Hematopoietic multipotent progenitor cell treated with erythropoietin and hydrocortisone succinate and interleukin-3 and kit ligand, for 4 days (in vitro differentiated cells): ENCODE results near the gene LRRN3.

Experiments
- DNase-seq: peaks from one replicate; pipeline ENCODE4 v3.0.0-alpha.2; 2015

The LRRN3 gene

GRCh38 chr7:111080495-111081105, 10.3 kb upstream of the LRRN3 start:
- DNase-seq = no peak

- DNase-seq = no peak
Observed at GRCh38 chr7:111081546-111082267, 9.2 kb upstream of the LRRN3 start.

GRCh38 chr7:111082351-111082750, 8.6 kb upstream of the LRRN3 start:
- peak; percentile 32 for DNase-seq

- peak; percentile 89 for DNase-seq
Observed at GRCh38 chr7:111083413-111083812, 7.5 kb upstream of the LRRN3 start.

- no peak for DNase-seq
Observed at GRCh38 chr7:111085356-111085755, 5.6 kb upstream of the LRRN3 start.

GRCh38 chr7:111086532-111086931, 4.4 kb upstream of the LRRN3 start:
- no peak for DNase-seq

GRCh38 chr7:111088328-111088727, 2.6 kb upstream of the LRRN3 start:
- DNase-seq = no peak

- peak; percentile 79 for DNase-seq
Observed at GRCh38 chr7:111089822-111090426, 1.0 kb upstream of the LRRN3 start.

GRCh38 chr7:111091593-111092358, 849 bp downstream of the LRRN3 start:
- DNase-seq = peak; percentile 35

- DNase-seq = no peak
Observed at GRCh38 chr7:111092406-111093236, 1.7 kb downstream of the LRRN3 start.

- no peak for DNase-seq
Observed at GRCh38 chr7:111093496-111093895, 2.6 kb downstream of the LRRN3 start.

GRCh38 chr7:111094419-111094818, 3.5 kb downstream of the LRRN3 start:
- no peak for DNase-seq

- no peak for DNase-seq
Observed at GRCh38 chr7:111096997-111097396, 6.1 kb downstream of the LRRN3 start.

- peak; percentile 76 for DNase-seq
Observed at GRCh38 chr7:111098011-111098925, 7.3 kb downstream of the LRRN3 start.

GRCh38 chr7:111098926-111099250, 8.0 kb downstream of the LRRN3 start:
- no peak for DNase-seq

GRCh38 chr7:111101856-111102646, 11.1 kb downstream of the LRRN3 start:
- no peak for DNase-seq

- DNase-seq = no peak
Observed at GRCh38 chr7:111103136-111103535, 12.2 kb downstream of the LRRN3 start.

- no peak for DNase-seq
Observed at GRCh38 chr7:111103678-111104274, 12.8 kb downstream of the LRRN3 start.

GRCh38 chr7:111104710-111105109, 13.8 kb downstream of the LRRN3 start:
- no peak for DNase-seq

- DNase-seq = no peak
Observed at GRCh38 chr7:111105269-111105668, 14.3 kb downstream of the LRRN3 start.
